ENCODE results near the gene VSIG1. TPM values are rescaled to one million over a fixed set of nuclear protein-coding genes. Genes with fewer than 3 reads are reported as not detected.

VSIG1 gene
- total RNA-seq, 1 donor from 2014 or later, result 0.56 TPM

DNA sequence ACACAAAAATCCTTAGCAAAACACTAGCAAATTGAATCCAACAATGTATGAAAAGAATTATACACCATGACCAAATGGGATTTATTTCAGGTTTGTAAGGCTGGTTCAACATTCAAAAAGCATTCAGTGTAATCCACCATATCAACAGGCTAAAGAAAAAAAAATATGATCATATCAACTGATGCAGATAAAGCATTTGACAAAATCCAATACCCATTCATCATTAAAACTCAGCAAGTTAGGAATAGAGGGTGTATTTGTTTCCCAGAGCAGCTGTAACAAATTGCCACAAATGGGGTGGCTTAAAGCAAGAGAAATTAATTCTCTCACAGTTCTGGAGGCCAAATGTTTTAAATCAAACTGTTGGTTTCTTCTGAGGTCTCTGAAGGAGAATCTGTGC is 10.7 kb downstream of the VSIG1 start:
- Mint-ChIP-seq H3K4me3 (ENCODE audit: unreplicated experiment) (no peak overlapping the region), H3K9me3 (ENCODE audit: unreplicated experiment) (no peaks in the 10 kb centered on the region), H3K27me3 (ENCODE audit: unreplicated experiment) (peaks cover 1% of the 10 kb centered on the region), H3K36me3 (ENCODE audit: low read depth, unreplicated experiment) (no peaks in the 10 kb centered on the region), H3K27ac (ENCODE audit: unreplicated experiment) (no peak overlapping the region), H3K4me1 (ENCODE audit: unreplicated experiment) (peaks cover 6% of the 10 kb centered on the region)
- DNase-seq (ENCODE audit: low spot score), result no peak
- TF ChIP-seq, protein P1, sequence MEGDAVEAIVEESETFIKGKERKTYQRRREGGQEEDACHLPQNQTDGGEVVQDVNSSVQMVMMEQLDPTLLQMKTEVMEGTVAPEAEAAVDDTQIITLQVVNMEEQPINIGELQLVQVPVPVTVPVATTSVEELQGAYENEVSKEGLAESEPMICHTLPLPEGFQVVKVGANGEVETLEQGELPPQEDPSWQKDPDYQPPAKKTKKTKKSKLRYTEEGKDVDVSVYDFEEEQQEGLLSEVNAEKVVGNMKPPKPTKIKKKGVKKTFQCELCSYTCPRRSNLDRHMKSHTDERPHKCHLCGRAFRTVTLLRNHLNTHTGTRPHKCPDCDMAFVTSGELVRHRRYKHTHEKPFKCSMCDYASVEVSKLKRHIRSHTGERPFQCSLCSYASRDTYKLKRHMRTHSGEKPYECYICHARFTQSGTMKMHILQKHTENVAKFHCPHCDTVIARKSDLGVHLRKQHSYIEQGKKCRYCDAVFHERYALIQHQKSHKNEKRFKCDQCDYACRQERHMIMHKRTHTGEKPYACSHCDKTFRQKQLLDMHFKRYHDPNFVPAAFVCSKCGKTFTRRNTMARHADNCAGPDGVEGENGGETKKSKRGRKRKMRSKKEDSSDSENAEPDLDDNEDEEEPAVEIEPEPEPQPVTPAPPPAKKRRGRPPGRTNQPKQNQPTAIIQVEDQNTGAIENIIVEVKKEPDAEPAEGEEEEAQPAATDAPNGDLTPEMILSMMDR (IDR thresholded peaks at IDR 0.05; ENCODE audit: unreplicated experiment), result no peak

DNA sequence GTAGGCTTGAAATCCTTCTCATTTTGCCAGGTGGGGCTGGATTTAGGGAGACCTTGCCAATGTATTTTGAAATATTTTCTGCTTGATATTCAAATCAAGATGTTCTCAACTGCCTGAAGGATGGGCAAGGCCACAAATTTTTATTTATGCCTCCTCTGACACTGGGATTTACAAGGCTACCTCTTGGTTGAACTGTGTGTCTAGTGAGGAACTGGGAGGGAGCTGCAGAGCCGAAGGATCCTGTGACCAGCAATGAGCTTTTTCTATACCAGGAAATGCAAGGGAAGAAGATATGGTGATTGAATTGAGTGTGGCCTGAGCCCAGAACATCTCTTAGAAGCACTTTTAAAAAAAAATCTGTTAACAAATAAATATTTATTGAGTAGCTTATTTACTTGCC is 14.9 kb downstream of the VSIG1 start:
- Mint-ChIP-seq H3K4me1 (ENCODE audit: unreplicated experiment) (peaks cover 6% of the 10 kb centered on the region), H3K4me3 (ENCODE audit: unreplicated experiment) (no peak overlapping the region), H3K27me3 (ENCODE audit: unreplicated experiment) (peaks cover 1% of the 10 kb centered on the region), H3K9me3 (ENCODE audit: unreplicated experiment) (no peaks in the 10 kb centered on the region), H3K36me3 (ENCODE audit: low read depth, unreplicated experiment) (no peaks in the 10 kb centered on the region), H3K27ac (ENCODE audit: unreplicated experiment) (no peak overlapping the region)
- DNase-seq (ENCODE audit: low spot score), result no peak
- TF ChIP-seq, protein P1 (IDR thresholded peaks at IDR 0.05; ENCODE audit: unreplicated experiment), result no peak

DNA sequence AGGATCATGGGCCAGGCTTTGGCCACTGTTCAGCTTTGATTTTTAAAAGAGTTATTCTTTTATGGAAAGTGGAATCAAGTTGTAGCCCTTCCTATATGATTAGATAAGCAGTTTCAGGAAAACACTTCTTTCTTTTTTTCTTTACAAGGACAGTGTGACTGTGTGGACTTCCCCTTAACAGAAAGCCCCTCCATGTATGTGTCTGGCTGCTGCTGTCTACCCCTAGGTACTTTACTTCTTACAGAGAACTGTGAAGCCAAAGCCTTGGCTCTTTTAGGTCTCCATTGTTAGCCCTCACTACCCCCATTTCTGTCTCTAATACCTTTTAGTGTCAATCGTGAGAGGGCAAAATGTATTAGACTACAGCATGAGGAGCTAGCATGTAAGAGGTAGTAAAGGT is 19.1 kb downstream of the VSIG1 start:
- Mint-ChIP-seq H3K4me1 (ENCODE audit: unreplicated experiment) (peaks cover 6% of the 10 kb centered on the region), H3K36me3 (ENCODE audit: low read depth, unreplicated experiment) (no peaks in the 10 kb centered on the region), H3K27ac (ENCODE audit: unreplicated experiment) (no peak overlapping the region), H3K27me3 (ENCODE audit: unreplicated experiment) (peaks cover under 1% of the 10 kb centered on the region), H3K4me3 (ENCODE audit: unreplicated experiment) (no peak overlapping the region), H3K9me3 (ENCODE audit: unreplicated experiment) (no peaks in the 10 kb centered on the region)
- TF ChIP-seq, protein P1 (IDR thresholded peaks at IDR 0.05; ENCODE audit: unreplicated experiment), result no peak
- no peak for DNase-seq (ENCODE audit: low spot score)

DNA sequence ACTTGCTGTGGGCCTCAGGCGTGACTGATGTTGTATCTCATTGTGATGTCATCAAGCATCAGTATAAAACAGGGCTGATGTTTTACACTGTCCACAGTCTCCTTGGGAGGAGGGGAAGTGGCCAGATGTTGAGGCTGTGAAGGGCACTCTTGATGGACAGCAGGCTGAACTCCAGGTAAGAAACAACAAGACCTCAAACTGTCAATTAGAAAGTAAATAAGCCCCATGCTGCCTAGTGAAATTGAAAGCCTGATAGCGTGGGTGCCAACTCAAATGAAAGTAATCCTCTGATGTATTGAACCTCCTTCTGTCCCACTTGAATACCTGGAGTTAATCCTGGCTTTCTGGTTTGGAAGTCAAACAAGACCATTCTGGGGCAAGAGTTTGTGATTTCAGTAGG is 19.7 kb downstream of the VSIG1 start:
- H3K27ac Mint-ChIP-seq (ENCODE audit: unreplicated experiment), result no peak overlapping the region
- no peaks in the 10 kb centered on the region for H3K9me3 Mint-ChIP-seq (ENCODE audit: unreplicated experiment)
- H3K36me3 Mint-ChIP-seq (ENCODE audit: low read depth, unreplicated experiment), result no peaks in the 10 kb centered on the region
- no peaks in the 10 kb centered on the region for H3K27me3 Mint-ChIP-seq (ENCODE audit: unreplicated experiment)
- H3K4me3 Mint-ChIP-seq (ENCODE audit: unreplicated experiment), result no peak overlapping the region
- TF ChIP-seq, protein P1 (IDR thresholded peaks at IDR 0.05; ENCODE audit: unreplicated experiment), result no peak
- peaks cover 6% of the 10 kb centered on the region for H3K4me1 Mint-ChIP-seq (ENCODE audit: unreplicated experiment)
- DNase-seq (ENCODE audit: low spot score), result no peak

DNA sequence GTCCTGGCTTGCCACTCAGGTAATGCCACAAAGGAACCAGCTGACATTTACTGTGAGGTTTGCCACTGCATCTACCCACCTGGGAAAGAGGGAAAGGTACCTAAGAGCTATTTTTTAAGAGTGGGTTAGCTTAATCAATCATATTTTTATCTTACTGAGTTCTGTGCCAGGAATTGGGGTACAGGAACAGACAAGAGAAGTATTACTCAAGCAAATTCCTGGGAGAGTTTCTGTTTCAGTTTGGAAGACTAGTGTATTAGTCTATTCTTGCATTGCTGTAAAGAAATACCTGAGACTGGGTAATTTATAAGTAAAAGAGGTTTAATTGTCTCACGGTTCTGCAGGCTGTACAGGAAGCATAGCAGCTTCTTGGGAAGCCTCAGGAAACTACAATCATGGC is 23.3 kb downstream of the VSIG1 start:
- H3K4me3 Mint-ChIP-seq (ENCODE audit: unreplicated experiment), result no peak overlapping the region
- H3K9me3 Mint-ChIP-seq (ENCODE audit: unreplicated experiment), result no peaks in the 10 kb centered on the region
- no peak overlapping the region for H3K27ac Mint-ChIP-seq (ENCODE audit: unreplicated experiment)
- H3K4me1 Mint-ChIP-seq (ENCODE audit: unreplicated experiment), result peaks cover 3% of the 10 kb centered on the region
- DNase-seq (ENCODE audit: low spot score), result no peak
- H3K36me3 Mint-ChIP-seq (ENCODE audit: low read depth, unreplicated experiment), result no peaks in the 10 kb centered on the region
- TF ChIP-seq, protein P1 (IDR thresholded peaks at IDR 0.05; ENCODE audit: unreplicated experiment), result no peak
- H3K27me3 Mint-ChIP-seq (ENCODE audit: unreplicated experiment), result no peaks in the 10 kb centered on the region
